SU-DHL-6 (cell line): ENCODE measurements around the gene BEST3.

Source experiments
- EZH2phosphoT487 ChIP-seq: fragments of 200-600 bp; sonication (generic), shearing (Covaris generic); conservative IDR thresholded peaks from 2 replicates; pipeline ENCODE4 v1.6.1; 2018; ENCODE audit warnings: mild to moderate bottlenecking, antibody characterized with exemption, low read length, moderate library complexity, mixed read lengths
- TF ChIP-seq, protein P1 (sequence below): fragments of 200-600 bp; sonication (generic); IDR thresholded peaks from one replicate; pipeline ENCODE4 v1.5.1; 2017; ENCODE audit warnings: antibody characterized with exemption, mild to moderate bottlenecking, low read length, moderate library complexity; ENCODE audit not compliant: insufficient read depth, poor library complexity, severe bottlenecking

- TF ChIP-seq, protein P1, sequence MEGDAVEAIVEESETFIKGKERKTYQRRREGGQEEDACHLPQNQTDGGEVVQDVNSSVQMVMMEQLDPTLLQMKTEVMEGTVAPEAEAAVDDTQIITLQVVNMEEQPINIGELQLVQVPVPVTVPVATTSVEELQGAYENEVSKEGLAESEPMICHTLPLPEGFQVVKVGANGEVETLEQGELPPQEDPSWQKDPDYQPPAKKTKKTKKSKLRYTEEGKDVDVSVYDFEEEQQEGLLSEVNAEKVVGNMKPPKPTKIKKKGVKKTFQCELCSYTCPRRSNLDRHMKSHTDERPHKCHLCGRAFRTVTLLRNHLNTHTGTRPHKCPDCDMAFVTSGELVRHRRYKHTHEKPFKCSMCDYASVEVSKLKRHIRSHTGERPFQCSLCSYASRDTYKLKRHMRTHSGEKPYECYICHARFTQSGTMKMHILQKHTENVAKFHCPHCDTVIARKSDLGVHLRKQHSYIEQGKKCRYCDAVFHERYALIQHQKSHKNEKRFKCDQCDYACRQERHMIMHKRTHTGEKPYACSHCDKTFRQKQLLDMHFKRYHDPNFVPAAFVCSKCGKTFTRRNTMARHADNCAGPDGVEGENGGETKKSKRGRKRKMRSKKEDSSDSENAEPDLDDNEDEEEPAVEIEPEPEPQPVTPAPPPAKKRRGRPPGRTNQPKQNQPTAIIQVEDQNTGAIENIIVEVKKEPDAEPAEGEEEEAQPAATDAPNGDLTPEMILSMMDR, result no peak
- no peak for TF ChIP-seq EZH2phosphoT487
These were observed 91.0 kb downstream of the BEST3 start for GRCh38 chr12:69608114-69608513.
